DND-41 (cell line): Measurements from ENCODE around the gene FXYD4.

Experiments
- EZH2 ChIP-seq: IDR thresholded peaks from 3 replicates; pipeline ENCODE4 v1.6.1; 2012; ENCODE audit warnings: borderline replicate concordance, low read depth, mild to moderate bottlenecking, moderate library complexity, low read length, inconsistent platforms; ENCODE audit not compliant: severe bottlenecking
- TF ChIP-seq, protein P1 (sequence below): IDR thresholded peaks from 2 replicates; pipeline ENCODE4 v1.5.1; 2012; ENCODE audit warnings: borderline replicate concordance, low read length, moderate library complexity, mild to moderate bottlenecking; ENCODE audit not compliant: poor library complexity, severe bottlenecking; ENCODE audit errors: extremely low read depth

DNA sequence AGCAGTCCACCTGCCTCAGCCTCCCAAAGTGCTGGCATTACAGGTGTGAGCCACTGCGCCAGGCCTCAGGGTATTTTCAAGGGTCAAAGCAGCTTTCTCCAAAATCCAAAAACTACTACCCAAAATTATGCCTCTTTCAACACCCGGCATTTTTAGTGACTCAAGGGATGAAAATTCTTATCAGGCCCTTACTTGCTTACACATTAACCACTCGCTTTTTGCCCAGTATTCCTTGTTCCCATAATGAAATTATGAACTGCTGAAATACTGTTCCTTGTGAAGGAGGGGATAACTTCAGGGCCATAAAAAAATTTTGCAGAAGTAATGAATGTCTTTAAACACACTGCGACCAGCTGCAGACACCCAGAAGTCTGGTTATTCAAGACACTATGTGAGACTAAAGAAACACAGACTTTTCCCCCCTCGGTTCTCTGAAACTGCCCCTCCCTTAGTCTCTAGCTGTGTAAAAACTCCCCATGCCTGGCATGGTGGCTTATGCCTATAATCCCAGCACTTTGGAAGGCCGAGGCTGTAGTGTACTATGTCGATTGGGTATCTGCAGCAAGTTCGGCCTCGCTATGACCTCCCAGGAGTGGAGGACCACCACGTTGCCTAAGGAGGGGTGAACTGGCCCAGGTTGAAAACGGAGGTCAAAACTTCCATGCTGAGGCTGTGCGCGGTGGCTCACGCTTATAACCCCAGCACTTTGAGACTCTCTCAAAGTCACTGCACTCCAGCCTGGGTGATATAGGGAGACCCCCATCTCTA lies 12.0 kb downstream of the FXYD4 start:
- TF ChIP-seq, protein P1, sequence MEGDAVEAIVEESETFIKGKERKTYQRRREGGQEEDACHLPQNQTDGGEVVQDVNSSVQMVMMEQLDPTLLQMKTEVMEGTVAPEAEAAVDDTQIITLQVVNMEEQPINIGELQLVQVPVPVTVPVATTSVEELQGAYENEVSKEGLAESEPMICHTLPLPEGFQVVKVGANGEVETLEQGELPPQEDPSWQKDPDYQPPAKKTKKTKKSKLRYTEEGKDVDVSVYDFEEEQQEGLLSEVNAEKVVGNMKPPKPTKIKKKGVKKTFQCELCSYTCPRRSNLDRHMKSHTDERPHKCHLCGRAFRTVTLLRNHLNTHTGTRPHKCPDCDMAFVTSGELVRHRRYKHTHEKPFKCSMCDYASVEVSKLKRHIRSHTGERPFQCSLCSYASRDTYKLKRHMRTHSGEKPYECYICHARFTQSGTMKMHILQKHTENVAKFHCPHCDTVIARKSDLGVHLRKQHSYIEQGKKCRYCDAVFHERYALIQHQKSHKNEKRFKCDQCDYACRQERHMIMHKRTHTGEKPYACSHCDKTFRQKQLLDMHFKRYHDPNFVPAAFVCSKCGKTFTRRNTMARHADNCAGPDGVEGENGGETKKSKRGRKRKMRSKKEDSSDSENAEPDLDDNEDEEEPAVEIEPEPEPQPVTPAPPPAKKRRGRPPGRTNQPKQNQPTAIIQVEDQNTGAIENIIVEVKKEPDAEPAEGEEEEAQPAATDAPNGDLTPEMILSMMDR = no peak
- no peak for TF ChIP-seq EZH2
